Gastroesophageal sphincter (tissue), 4 donors: Measurements from ENCODE around the gene WBP4. TPM values are rescaled to one million over a fixed set of nuclear protein-coding genes. Genes with fewer than 3 reads are reported as not detected.

Experiments used
- ATAC-seq: fragments of 150-250 bp; one replicate; pipeline ENCODE4 v1.9.1; 2016; ENCODE audit warnings: mild to moderate bottlenecking, moderate library complexity
- H3K27ac ChIP-seq, 4 donors: fragments of 200-600 bp; sonication (generic) in 3 of 4; 1 replicate in 3 of 4; 2 replicates in 1 of 4; pipeline ENCODE4 v1.5.1; 2016 to 2019
- H3K27me3 ChIP-seq: fragments of 200-600 bp; sonication (generic); one replicate; pipeline ENCODE4 v1.5.1; 2019
- H3K36me3 ChIP-seq, 2 donors: fragments of 200-600 bp; sonication (generic); one replicate each; pipeline ENCODE4 v1.5.1; 2019; ENCODE audit warnings: control low read depth in 1 of 2
- H3K4me1 ChIP-seq, 3 donors: fragments of 200-600 bp; sonication (generic); 1 replicate in 2 of 3; 2 replicates in 1 of 3; pipeline ENCODE4 v1.5.1; 2016 to 2019; ENCODE audit warnings: control low read depth in 2 of 3
- H3K4me3 ChIP-seq, 2 donors: fragments of 200-600 bp; sonication (generic); one replicate each; pipeline ENCODE4 v1.5.1; 2019; ENCODE audit warnings: mild to moderate bottlenecking in 1 of 2, moderate library complexity in 1 of 2
- H3K9me3 ChIP-seq, 3 donors: fragments of 200-600 bp; sonication (generic); one replicate each; pipeline ENCODE4 v1.5.1; 2017 to 2019; ENCODE audit warnings: control low read depth in 2 of 3
- EP300 ChIP-seq: sonication (generic); formaldehyde crosslinking; IDR thresholded peaks from one replicate; pipeline ENCODE4 v1.6.1; 2017; ENCODE audit warnings: antibody characterized with exemption, mild to moderate bottlenecking
- POLR2A ChIP-seq, 2 donors: fragments of 450-650 bp; IDR thresholded peaks; one replicate each; pipeline ENCODE4 v1.6.1; 2017; ENCODE audit warnings: antibody characterized with exemption in 2 of 2, mild to moderate bottlenecking in 2 of 2, moderate library complexity in 1 of 2
- POLR2AphosphoS5 ChIP-seq: sonication (generic); formaldehyde crosslinking; IDR thresholded peaks from one replicate; pipeline ENCODE4 v1.6.1; 2017; ENCODE audit warnings: antibody characterized with exemption
- WGBS, 2 donors: methylation state at CpG; one replicate each; pipeline ENCODE4 v1.1.5; 2018; ENCODE audit warnings: low coverage in 1 of 2; 5-methylcytosine and 5-hydroxymethylcytosine counted together
- total RNA-seq, 4 donors: library from RNA; depleted of rRNA; stranded (reverse); fragments of >200 nt; gene quantifications; one replicate each; pipeline ENCODE4 v1.1.0, GENCODE V29; 2016
- TF ChIP-seq, protein P1 (sequence below), 4 experiments: fragments of 200-600 bp in 2 of 4; fragments of 450-650 bp in 2 of 4; sonication (generic) in 1 of 4; IDR thresholded peaks; one replicate each; pipeline ENCODE4 v1.5.1; 2017 to 2019; ENCODE audit warnings: antibody characterized with exemption in 4 of 4, mild to moderate bottlenecking in 2 of 4, moderate library complexity in 2 of 4

The WBP4 gene
- total RNA-seq, 4 donors from 2014 or later, result 19.3 to 33.1 (median 25.1) TPM

DNA sequence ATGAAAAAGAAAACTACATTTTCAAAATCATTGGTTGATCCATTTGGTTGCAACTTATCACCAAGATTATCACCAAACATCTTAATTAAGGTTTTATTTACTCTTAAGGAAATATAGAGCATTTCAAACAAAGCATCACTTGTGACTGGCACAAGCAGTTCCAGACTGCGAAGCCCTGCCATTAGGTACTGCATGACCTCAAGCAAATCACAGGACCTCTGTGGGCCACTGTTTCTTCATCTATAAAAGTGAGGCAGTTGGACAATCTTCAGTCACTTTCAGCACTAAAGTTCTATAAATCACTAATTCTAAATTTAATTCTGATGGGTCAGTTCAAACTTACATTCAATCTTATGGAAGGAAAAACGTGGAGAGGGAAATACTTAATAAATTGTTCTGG lies 44.1 kb upstream of the WBP4 start:
- TF ChIP-seq POLR2A (IDR thresholded peaks at IDR 0.05) (no peak), POLR2AphosphoS5 (no peak), EP300 (no peak)
- TF ChIP-seq, protein P1, sequence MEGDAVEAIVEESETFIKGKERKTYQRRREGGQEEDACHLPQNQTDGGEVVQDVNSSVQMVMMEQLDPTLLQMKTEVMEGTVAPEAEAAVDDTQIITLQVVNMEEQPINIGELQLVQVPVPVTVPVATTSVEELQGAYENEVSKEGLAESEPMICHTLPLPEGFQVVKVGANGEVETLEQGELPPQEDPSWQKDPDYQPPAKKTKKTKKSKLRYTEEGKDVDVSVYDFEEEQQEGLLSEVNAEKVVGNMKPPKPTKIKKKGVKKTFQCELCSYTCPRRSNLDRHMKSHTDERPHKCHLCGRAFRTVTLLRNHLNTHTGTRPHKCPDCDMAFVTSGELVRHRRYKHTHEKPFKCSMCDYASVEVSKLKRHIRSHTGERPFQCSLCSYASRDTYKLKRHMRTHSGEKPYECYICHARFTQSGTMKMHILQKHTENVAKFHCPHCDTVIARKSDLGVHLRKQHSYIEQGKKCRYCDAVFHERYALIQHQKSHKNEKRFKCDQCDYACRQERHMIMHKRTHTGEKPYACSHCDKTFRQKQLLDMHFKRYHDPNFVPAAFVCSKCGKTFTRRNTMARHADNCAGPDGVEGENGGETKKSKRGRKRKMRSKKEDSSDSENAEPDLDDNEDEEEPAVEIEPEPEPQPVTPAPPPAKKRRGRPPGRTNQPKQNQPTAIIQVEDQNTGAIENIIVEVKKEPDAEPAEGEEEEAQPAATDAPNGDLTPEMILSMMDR (IDR thresholded peaks at IDR 0.05), result no peak
- Histone ChIP-seq H3K27me3 (no peaks in the 10 kb centered on the region), H3K4me3 (peak overlapping the region in 1 of 2 donors; percentile 8), H3K4me1 (peaks cover 0 to 57% (median 5%) of the 10 kb centered on the region in 3 donors), H3K27ac (peak overlapping the region in 3 of 4 donors; percentile 9 to 57 (median 33)), H3K9me3 (no peaks in the 10 kb centered on the region), H3K36me3 (no peaks in the 10 kb centered on the region)
- 67 to 75% methylated on average over 1 to 2 of the region's 2 CpGs for WGBS, 2 donors
- ATAC-seq, result no peak

DNA sequence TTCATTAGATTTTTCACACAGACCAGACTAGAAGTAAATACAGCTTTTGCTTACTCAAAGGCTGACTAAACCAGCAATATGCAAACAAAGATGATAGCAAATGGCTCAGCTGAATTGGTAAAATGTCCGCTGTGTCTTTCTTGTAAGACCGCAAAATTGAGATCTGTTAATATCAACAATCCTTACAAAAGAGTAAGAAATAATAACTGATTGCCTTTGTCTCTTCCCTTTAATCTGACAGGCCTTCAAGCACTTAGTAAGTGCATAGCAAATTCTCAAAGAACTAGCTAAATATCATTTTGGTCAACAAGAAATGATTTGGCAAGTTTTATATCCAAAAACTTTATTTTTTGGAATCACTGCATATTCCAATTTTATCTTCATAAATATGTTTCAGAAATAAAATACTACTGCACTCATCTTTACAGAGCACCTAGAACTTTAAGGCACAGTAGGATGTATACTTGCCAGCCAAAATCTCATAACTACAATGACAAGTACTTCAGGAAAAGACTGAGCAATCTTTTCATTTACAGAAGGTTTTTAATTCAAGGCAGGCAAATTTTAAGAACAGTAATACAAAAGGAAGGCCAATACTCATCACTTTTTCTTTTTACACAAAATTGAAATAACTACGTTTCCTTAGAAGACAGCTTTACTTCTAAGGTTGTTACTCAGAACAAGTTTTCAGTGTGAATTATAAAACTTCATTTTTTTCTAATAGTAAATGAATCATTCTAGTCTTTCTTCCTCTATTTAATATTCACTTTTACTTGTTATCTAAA lies 43.3 kb upstream of the WBP4 start:
- TF ChIP-seq, protein P1 (IDR thresholded peaks at IDR 0.05), result no peak
- TF ChIP-seq EP300, result no peak
- 67 to 93% methylated on average over 3 of the region's 3 CpGs for WGBS, 2 donors
- Histone ChIP-seq H3K4me1 (peaks cover 0 to 57% (median 5%) of the 10 kb centered on the region in 3 donors), H3K27me3 (no peaks in the 10 kb centered on the region), H3K9me3 (no peaks in the 10 kb centered on the region), H3K27ac (peak overlapping the region in 3 of 4 donors; percentile 23 to 57 (median 33)), H3K36me3 (no peaks in the 10 kb centered on the region), H3K4me3 (peak overlapping the region; percentile 8 to 12)
- no peak for ATAC-seq

DNA sequence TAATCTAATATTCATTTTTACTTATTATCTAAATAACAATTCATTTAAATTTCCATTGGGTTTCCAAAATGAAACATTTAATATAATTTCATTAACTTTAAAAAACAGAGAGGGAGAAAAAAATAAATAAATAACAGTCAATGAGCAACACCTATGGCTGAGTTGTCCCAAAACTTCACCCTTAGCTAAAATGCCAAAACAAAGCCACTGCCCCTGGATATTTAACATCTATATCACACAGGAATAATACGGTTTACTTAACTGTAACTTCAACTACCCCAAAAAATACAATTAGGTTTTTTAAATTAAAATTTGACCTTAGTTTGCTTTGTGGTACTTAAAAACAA lies 42.7 kb upstream of the WBP4 start:
- TF ChIP-seq EP300, result no peak
- no peak for TF ChIP-seq POLR2A (IDR thresholded peaks at IDR 0.05)
- no peak for TF ChIP-seq POLR2AphosphoS5
- TF ChIP-seq, protein P1 (IDR thresholded peaks at IDR 0.05), result no peak
- no peak for ATAC-seq
- H3K9me3 ChIP-seq, result no peaks in the 10 kb centered on the region
- no peaks in the 10 kb centered on the region for H3K27me3 ChIP-seq
- H3K36me3 ChIP-seq, result no peaks in the 10 kb centered on the region
- 87 to 100% methylated on average over 1 of the region's 1 CpG for WGBS, 2 donors
- peak overlapping the region; percentile 12 to 25 for H3K4me3 ChIP-seq
- peaks cover 0 to 59% (median 5%) of the 10 kb centered on the region in 3 donors for H3K4me1 ChIP-seq
- H3K27ac ChIP-seq, result peak overlapping the region in 3 of 4 donors; percentile 33 to 57 (median 47)

DNA sequence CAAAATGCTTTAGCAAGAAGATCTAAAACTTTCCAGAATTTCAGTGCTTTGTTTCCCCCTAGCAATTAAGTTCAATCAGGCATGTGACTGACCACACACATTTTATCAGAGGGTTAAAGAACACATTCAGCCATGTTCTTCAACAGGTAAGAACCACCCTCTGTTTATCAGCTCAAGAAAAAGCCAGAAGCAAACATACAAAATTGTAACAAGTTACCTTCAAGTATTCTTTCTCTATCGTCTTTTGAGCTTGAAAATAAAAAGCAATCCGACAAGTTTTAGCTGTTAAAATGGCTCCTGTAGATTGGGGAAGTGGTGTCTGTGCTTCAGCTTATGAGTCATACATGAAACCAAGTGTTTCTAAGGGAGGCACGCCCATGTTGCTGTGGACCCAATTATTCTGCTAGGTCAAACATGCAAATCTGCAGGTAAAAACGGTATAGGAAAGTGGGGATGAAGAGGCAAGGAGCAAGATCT lies 42.3 kb upstream of the WBP4 start, which contains the start of gene ELF1:
ELF1 (minus strand) TSS at position 306 of the 477 bp plus-strand sequence. CDS start 37,262 bp downstream, outside the sequence.
- 44 to 49% methylated on average over 3 to 4 of the region's 4 CpGs for WGBS, 2 donors
- H3K4me1 ChIP-seq, result peaks cover 0 to 61% (median 5%) of the 10 kb centered on the region in 3 donors
- peak within 1 kb of the TSS; percentile 12 to 25 for H3K4me3 ChIP-seq

GRCh38 chr13:41019578-41020347 lies 41.5 kb upstream of the WBP4 start:
- no peaks in the 10 kb centered on the region for H3K9me3 ChIP-seq
- ATAC-seq, result no peak
- peaks cover 0 to 60% (median 5%) of the 10 kb centered on the region in 3 donors for H3K4me1 ChIP-seq
- no peaks in the 10 kb centered on the region for H3K27me3 ChIP-seq
- TF ChIP-seq, protein P1 (IDR thresholded peaks at IDR 0.05), result no peak
- TF ChIP-seq EP300, result no peak
- TF ChIP-seq POLR2AphosphoS5, result no peak
- no peak for TF ChIP-seq POLR2A (IDR thresholded peaks at IDR 0.05)
- peak overlapping the region in 1 of 4 donors; percentile 3 for H3K27ac ChIP-seq
- no peak overlapping the region for H3K4me3 ChIP-seq
- H3K36me3 ChIP-seq, result no peaks in the 10 kb centered on the region
- 79 to 88% methylated on average over 2 of the region's 2 CpGs for WGBS, 2 donors

More for the DNA sequence above, 42.3 kb upstream of the WBP4 start, which contains the start of gene ELF1:
- Histone ChIP-seq H3K27me3 (no peaks in the 10 kb centered on the region), H3K27ac (peak within 1 kb of the TSS in 3 of 4 donors; percentile 33 to 57 (median 47)), H3K36me3 (no peaks in the 10 kb centered on the region), H3K9me3 (no peaks in the 10 kb centered on the region)
- peak; percentile 79 for ATAC-seq
- no peak for TF ChIP-seq POLR2AphosphoS5
- no peak for TF ChIP-seq EP300
